WTC11 (cell line): ENCODE measurements around the gene ERBB4. TPM values are rescaled to one million over a fixed set of nuclear protein-coding genes. Genes with fewer than 3 reads are reported as not detected.

Experiments used
- ATAC-seq: fragments of 200-7000 bp; cut with Tn5 transposase; 2 replicates; pipeline ENCODE4 v1.10.0; 2021; ENCODE audit warnings: mild to moderate bottlenecking, moderate library complexity
- CTCF ChIA-PET: fragments of 300-600 bp; sonication (Branson Sonifier 250); formaldehyde crosslinking; loops from one replicate; lab custom pipeline; 2021; ENCODE audit warnings: antibody characterized with exemption; lab: Charles Lee
- POLR2A ChIA-PET: fragments of 350-600 bp; sonication (Branson Sonifier 250); formaldehyde crosslinking; loops from one replicate; lab custom pipeline; 2021; ENCODE audit warnings: antibody characterized with exemption; lab: Charles Lee
- DNase-seq: peaks from one replicate; pipeline ENCODE4 v3.0.0; 2021; ENCODE audit warnings: low spot score
- H3K27ac Mint-ChIP-seq: 2 replicates; pipeline ENCODE4 v1.8.0; 2021; ENCODE audit warnings: mixed read lengths
- H3K27me3 Mint-ChIP-seq: 2 replicates; pipeline ENCODE4 v1.8.0; 2021; ENCODE audit warnings: low read depth, mild to moderate bottlenecking, moderate library complexity, mixed read lengths
- H3K36me3 Mint-ChIP-seq: 2 replicates; pipeline ENCODE4 v1.8.0; 2021; ENCODE audit warnings: mixed read lengths
- H3K4me1 Mint-ChIP-seq: 2 replicates; pipeline ENCODE4 v1.8.0; 2022; ENCODE audit warnings: mixed read lengths
- H3K4me3 Mint-ChIP-seq: 2 replicates; pipeline ENCODE4 v1.8.0; 2021; ENCODE audit warnings: mild to moderate bottlenecking, moderate library complexity, mixed read lengths
- H3K9me3 Mint-ChIP-seq: 2 replicates; pipeline ENCODE4 v1.8.0; 2021; ENCODE audit warnings: mixed read lengths
- AFF4 ChIP-seq: sonication (generic); formaldehyde crosslinking; IDR thresholded peaks from 2 replicates; pipeline ENCODE4 v1.8.1; 2023; ENCODE audit warnings: mild to moderate bottlenecking, missing genetic modification reagents, borderline replicate concordance
- E2F1 ChIP-seq: sonication (generic); formaldehyde crosslinking; IDR thresholded peaks from 2 replicates; pipeline ENCODE4 v1.8.0; 2022; ENCODE audit warnings: mild to moderate bottlenecking, missing genetic modification reagents
- ELF4 ChIP-seq: sonication (generic); formaldehyde crosslinking; IDR thresholded peaks from 2 replicates; pipeline ENCODE4 v1.8.1; 2022; ENCODE audit warnings: low read depth, mild to moderate bottlenecking, moderate library complexity, missing genetic modification reagents
- EMX1 ChIP-seq: fragments of 250-450 bp; sonication (Bioruptor Pico); IDR thresholded peaks from 2 replicates; pipeline ENCODE4 v1.8.0; 2021; ENCODE audit warnings: mild to moderate bottlenecking
- ETV6 ChIP-seq: sonication (generic); formaldehyde crosslinking; IDR thresholded peaks from 2 replicates; pipeline ENCODE4 v1.8.1; 2022; ENCODE audit warnings: mild to moderate bottlenecking, missing genetic modification reagents
- FOXP4 ChIP-seq: sonication (generic); formaldehyde crosslinking; IDR thresholded peaks from 2 replicates; pipeline ENCODE4 v1.8.0; 2022; ENCODE audit warnings: mild to moderate bottlenecking, missing genetic modification reagents
- IRF2 ChIP-seq: sonication (generic); formaldehyde crosslinking; IDR thresholded peaks from 2 replicates; pipeline ENCODE4 v1.8.0; 2022; ENCODE audit warnings: low read depth, missing genetic modification reagents, borderline replicate concordance
- MYBL2 ChIP-seq: sonication (generic); formaldehyde crosslinking; IDR thresholded peaks from 2 replicates; pipeline ENCODE4 v1.8.1; 2023; ENCODE audit warnings: mild to moderate bottlenecking, moderate library complexity, missing genetic modification reagents
- NFATC4 ChIP-seq: fragments of 250-450 bp; sonication (Bioruptor Pico); IDR thresholded peaks from 2 replicates; pipeline ENCODE4 v1.9.0; 2021; ENCODE audit warnings: mild to moderate bottlenecking
- NR2C2 ChIP-seq: sonication (generic); formaldehyde crosslinking; IDR thresholded peaks from 2 replicates; pipeline ENCODE4 v1.8.0; 2022; ENCODE audit warnings: mild to moderate bottlenecking, missing genetic modification reagents
- PREB ChIP-seq: sonication (generic); formaldehyde crosslinking; IDR thresholded peaks from 2 replicates; pipeline ENCODE4 v1.8.1; 2022; ENCODE audit warnings: mild to moderate bottlenecking, missing genetic modification reagents, moderate library complexity, borderline replicate concordance
- SOX15 ChIP-seq: fragments of 250-450 bp; sonication (Bioruptor Pico); IDR thresholded peaks from 2 replicates; pipeline ENCODE4 v1.9.0; 2021; ENCODE audit warnings: mild to moderate bottlenecking
- TP53 ChIP-seq: sonication (generic); formaldehyde crosslinking; IDR thresholded peaks from 2 replicates; pipeline ENCODE4 v1.8.1; 2023; ENCODE audit warnings: mild to moderate bottlenecking, missing genetic modification reagents
- ZNF219 ChIP-seq: sonication (generic); formaldehyde crosslinking; IDR thresholded peaks from 2 replicates; pipeline ENCODE4 v1.8.0; 2023; ENCODE audit warnings: missing genetic modification reagents, mild to moderate bottlenecking, borderline replicate concordance
- ZNF425 ChIP-seq: fragments of 250-450 bp; sonication (Bioruptor Pico); conservative IDR thresholded peaks from 2 replicates; pipeline ENCODE4 v1.9.0; 2021; ENCODE audit warnings: mild to moderate bottlenecking
- ZNF532 ChIP-seq: fragments of 250-450 bp; sonication (Bioruptor Pico); IDR thresholded peaks from 2 replicates; pipeline ENCODE4 v1.9.0; 2021; ENCODE audit warnings: mild to moderate bottlenecking, borderline replicate concordance
- total RNA-seq: library from RNA; stranded (reverse); gene quantifications from 3 replicates; pipeline ENCODE4 v1.2.3, GENCODE V29; 2021
- TF ChIP-seq, protein P1 (sequence below): sonication (generic); formaldehyde crosslinking; IDR thresholded peaks from 2 replicates; pipeline ENCODE4 v1.8.1; 2022; ENCODE audit warnings: mild to moderate bottlenecking, moderate library complexity, missing genetic modification reagents

The ERBB4 gene
- total RNA-seq, 1 experiment from 2014 or later: 1.6 TPM

GRCh38 chr2:212114489-212114888, 424.1 kb downstream of the ERBB4 start (continued):
- TF ChIP-seq EMX1 (CRISPR knock-in tag): no peak
- no peak for TF ChIP-seq ZNF219 (CRISPR knock-in tag)
- TF ChIP-seq E2F1 (CRISPR knock-in tag): no peak
- TF ChIP-seq, protein P1, sequence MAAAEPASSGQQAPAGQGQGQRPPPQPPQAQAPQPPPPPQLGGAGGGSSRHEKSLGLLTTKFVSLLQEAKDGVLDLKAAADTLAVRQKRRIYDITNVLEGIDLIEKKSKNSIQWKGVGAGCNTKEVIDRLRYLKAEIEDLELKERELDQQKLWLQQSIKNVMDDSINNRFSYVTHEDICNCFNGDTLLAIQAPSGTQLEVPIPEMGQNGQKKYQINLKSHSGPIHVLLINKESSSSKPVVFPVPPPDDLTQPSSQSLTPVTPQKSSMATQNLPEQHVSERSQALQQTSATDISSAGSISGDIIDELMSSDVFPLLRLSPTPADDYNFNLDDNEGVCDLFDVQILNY (CRISPR knock-in tag): no peak
- no peak for TF ChIP-seq PREB (CRISPR knock-in tag)
- no peak for TF ChIP-seq SOX15 (CRISPR knock-in tag)
- TF ChIP-seq FOXP4 (CRISPR knock-in tag): no peak
- TF ChIP-seq AFF4 (CRISPR knock-in tag): no peak
- TF ChIP-seq ZNF425 (CRISPR knock-in tag): no peak
- no peak for TF ChIP-seq IRF2 (CRISPR knock-in tag)
- TF ChIP-seq MYBL2 (CRISPR knock-in tag): no peak

DNA sequence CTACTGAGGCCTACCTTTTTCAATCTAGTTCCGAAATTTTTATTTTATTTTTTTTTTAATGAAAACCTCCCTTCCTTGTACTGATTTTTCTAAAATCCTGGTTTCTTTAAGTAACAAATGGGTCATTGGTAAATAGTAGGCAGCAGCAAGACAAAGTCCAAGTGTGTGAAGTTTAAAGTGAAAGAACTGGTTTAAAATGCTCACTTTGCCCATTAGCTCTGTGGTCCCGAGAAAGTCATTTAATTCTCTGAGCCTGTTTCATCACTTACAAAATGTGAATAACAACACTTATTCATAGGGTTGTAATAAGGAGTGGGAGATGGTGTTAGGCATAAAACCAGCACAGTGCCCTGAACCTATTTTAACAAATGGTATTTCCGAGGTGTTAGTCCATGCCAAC, 426.2 kb downstream of the ERBB4 start:
- Mint-ChIP-seq H3K4me3 (no peak overlapping the region), H3K36me3 (peaks cover 8% of the 10 kb centered on the region), H3K27me3 (no peaks in the 10 kb centered on the region), H3K9me3 (peaks cover 13% of the 10 kb centered on the region), H3K27ac (peak overlapping the region; percentile 73; the same call in 1 of the 2 replicates), H3K4me1 (peaks cover 41% of the 10 kb centered on the region)
- DNase-seq (no peak), ATAC-seq (no peak)
- ChIA-PET POLR2A (no interaction called here), CTCF (interaction anchor here (1.2 kb wide), 1 partner anchor 108 kb away, joined by 3 read pairs; no protein-coding TSS in a partner anchor)
- TF ChIP-seq ZNF425 (CRISPR knock-in tag) (no peak), ELF4 (CRISPR knock-in tag) (no peak), TP53 (no peak), ZNF532 (CRISPR knock-in tag) (no peak), NFATC4 (CRISPR knock-in tag) (no peak), ETV6 (CRISPR knock-in tag) (no peak), NR2C2 (no peak)
